GM23248 (cell line): ENCODE results near the gene RBMS3. TPM values are rescaled to one million over a fixed set of nuclear protein-coding genes. Genes with fewer than 3 reads are reported as not detected.

ENCODE experiments used
- DNase-seq: peaks from one replicate; pipeline ENCODE4 v3.0.0-alpha.2; 2015
- H2AFZ ChIP-seq: fragments of 200-600 bp; sonication (generic); 2 replicates; pipeline ENCODE4 v1.6.1; 2016; ENCODE audit warnings: antibody characterized with exemption
- H3F3A ChIP-seq: fragments of 200-600 bp; sonication (generic); 2 replicates; pipeline ENCODE4 v1.6.1; 2016; ENCODE audit warnings: mild to moderate bottlenecking, antibody characterized with exemption, mixed run types; ENCODE audit not compliant: insufficient read depth
- H3K27ac ChIP-seq: fragments of 200-600 bp; sonication (generic); 2 replicates; pipeline ENCODE4 v1.5.1; 2016; ENCODE audit warnings: mild to moderate bottlenecking
- H3K27me3 ChIP-seq: fragments of 200-600 bp; sonication (generic); replicated peaks from 2 replicates; pipeline ENCODE4 v1.6.1; 2016; ENCODE audit warnings: mild to moderate bottlenecking; ENCODE audit not compliant: insufficient read depth
- H3K36me3 ChIP-seq: fragments of 200-600 bp; sonication (generic); 2 replicates; pipeline ENCODE4 v1.6.1; 2016; ENCODE audit warnings: low read depth, mild to moderate bottlenecking
- H3K4me1 ChIP-seq: fragments of 200-600 bp; sonication (generic); 2 replicates; pipeline ENCODE4 v1.6.1; 2016; ENCODE audit warnings: mild to moderate bottlenecking; ENCODE audit not compliant: insufficient read depth
- H3K4me2 ChIP-seq: fragments of 200-600 bp; sonication (generic); one replicate; pipeline ENCODE4 v1.6.1; 2016; ENCODE audit warnings: mild to moderate bottlenecking; ENCODE audit not compliant: unreplicated experiment
- H3K4me3 ChIP-seq: fragments of 200-600 bp; sonication (generic); 2 replicates; pipeline ENCODE4 v1.5.1; 2016; ENCODE audit warnings: mild to moderate bottlenecking
- H3K79me2 ChIP-seq: fragments of 200-600 bp; sonication (generic); 2 replicates; pipeline ENCODE4 v1.6.1; 2016; ENCODE audit warnings: mild to moderate bottlenecking; ENCODE audit not compliant: insufficient read depth
- H3K9ac ChIP-seq: fragments of 200-600 bp; sonication (generic); 2 replicates; pipeline ENCODE4 v1.6.1; 2016; ENCODE audit warnings: mild to moderate bottlenecking
- H3K9me2 ChIP-seq: fragments of 200-600 bp; sonication (generic); 2 replicates; pipeline ENCODE4 v1.6.1; 2016; ENCODE audit warnings: mixed run types, mild to moderate bottlenecking, moderate library complexity; ENCODE audit not compliant: insufficient read depth
- H3K9me3 ChIP-seq: fragments of 200-600 bp; sonication (generic); one replicate; pipeline ENCODE4 v1.6.1; 2017; ENCODE audit warnings: low read depth
- H4K20me1 ChIP-seq: fragments of 200-600 bp; sonication (generic); 2 replicates; pipeline ENCODE4 v1.6.0; 2016; ENCODE audit not compliant: insufficient read depth
- EZH2 ChIP-seq: fragments of 200-600 bp; sonication (generic); IDR thresholded peaks from 2 replicates; pipeline ENCODE4 v1.6.1; 2018; ENCODE audit warnings: antibody characterized with exemption, mild to moderate bottlenecking; ENCODE audit not compliant: insufficient read depth, poor library complexity, severe bottlenecking
- EZH2phosphoT487 ChIP-seq: fragments of 200-600 bp; sonication (generic); IDR thresholded peaks from 2 replicates; pipeline ENCODE4 v1.6.1; 2018; ENCODE audit warnings: antibody characterized with exemption, moderate library complexity, mild to moderate bottlenecking, low read depth; ENCODE audit not compliant: insufficient read depth
- WGBS, 2 experiments: methylation state at CpG; one replicate each; pipeline ENCODE4 v1.1.6; 2015 to 2017; ENCODE audit warnings: low lambda C conversion rate in 2 of 2, low coverage in 1 of 2; ENCODE audit errors: missing lambda C conversion rate in 2 of 2; 5-methylcytosine and 5-hydroxymethylcytosine counted together
- in situ Hi-C: fragments of 300-500 bp; cut with MboI; formaldehyde crosslinking; loops from 2 replicates; pipeline ENCODE4 v1.15.0; 2020
- polyA plus RNA-seq: library from polyadenylated mRNA; unstranded; fragments of >200 nt; fragmentation: Nextera tagmentation; extraction: Ambion mirVana; gene quantifications from 2 replicates; pipeline ENCODE4 v1.2.1, GENCODE V29; 2016
- total RNA-seq: library from RNA; depleted of rRNA; stranded (reverse); fragments of >200 nt; shearing (Covaris generic); gene quantifications from 2 replicates; pipeline ENCODE4 v1.2.3, GENCODE V29; 2014

Gene RBMS3
- total and polyA plus RNA-seq, 2 experiments from 2014 or later = 40.0 to 94.3 TPM

DNA sequence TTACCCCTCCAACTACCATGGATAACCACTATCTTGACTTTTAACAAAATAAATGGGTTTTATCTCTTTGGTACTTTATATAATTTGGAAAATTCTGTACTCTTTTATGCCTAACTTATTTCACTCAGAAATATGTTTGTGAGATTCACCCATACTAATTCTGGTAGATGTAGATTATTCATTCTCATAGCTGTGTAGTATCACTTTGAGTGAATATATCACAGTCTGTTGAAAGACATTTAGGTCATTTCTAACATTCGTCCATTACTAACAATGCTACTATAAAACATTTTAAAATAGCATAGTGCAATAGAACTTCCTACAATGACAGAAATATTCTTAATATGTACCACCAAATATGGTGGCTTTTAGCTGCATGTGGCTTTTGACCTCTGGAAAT is 542.4 kb downstream of the RBMS3 start:
- H2AFZ ChIP-seq = no peak overlapping the region
- no peaks in the 10 kb centered on the region for H3K36me3 ChIP-seq
- DNase-seq = no peak
- H3K9ac ChIP-seq = no peak overlapping the region
- no peaks in the 10 kb centered on the region for H3K27me3 ChIP-seq
- H3K79me2 ChIP-seq = 0 out of 2 replicates have a peak, but pooled peaks cover 8% of the 10 kb centered on the region
- H3K4me3 ChIP-seq = no peak overlapping the region
- H4K20me1 ChIP-seq = no peaks in the 10 kb centered on the region
- H3K9me3 ChIP-seq = no peaks in the 10 kb centered on the region
- 89 to 96% methylated on average over 1 of the region's 1 CpG for WGBS, 2 experiments
- peaks cover 25% of the 10 kb centered on the region for H3K4me1 ChIP-seq
- peaks cover 26% of the 10 kb centered on the region for H3F3A ChIP-seq
- H3K27ac ChIP-seq = no peak overlapping the region
- no peak for TF ChIP-seq EZH2phosphoT487
- TF ChIP-seq EZH2 = no peak
- no peaks in the 10 kb centered on the region for H3K9me2 ChIP-seq
- H3K4me2 ChIP-seq = no peak overlapping the region
- in situ Hi-C loops = no loop called here

DNA sequence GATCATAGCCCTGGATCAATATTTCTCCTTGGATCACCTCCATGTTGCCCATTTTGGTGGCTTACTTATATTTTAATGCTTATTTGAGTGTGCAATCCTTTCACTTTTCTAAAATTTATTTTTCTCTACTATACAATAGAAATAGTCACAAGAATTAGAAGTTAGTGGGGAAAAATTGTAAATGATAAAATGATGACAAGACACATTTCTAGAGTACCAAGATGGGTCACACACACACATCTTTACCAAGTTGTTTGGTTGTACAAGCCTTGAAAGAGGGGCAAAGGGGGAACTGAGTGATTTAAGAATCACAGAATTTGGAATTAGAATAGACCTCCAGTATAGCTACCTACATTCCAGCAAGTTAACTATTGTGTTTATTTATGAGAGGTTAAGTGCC is 545.8 kb downstream of the RBMS3 start:
- no peak overlapping the region for H2AFZ ChIP-seq
- H3K9me2 ChIP-seq = no peaks in the 10 kb centered on the region
- H3K79me2 ChIP-seq = 0 out of 2 replicates have a peak, but pooled peaks cover 11% of the 10 kb centered on the region
- H3K4me1 ChIP-seq = peaks cover 19% of the 10 kb centered on the region
- TF ChIP-seq EZH2phosphoT487 (no peak), EZH2 (no peak)
- no peaks in the 10 kb centered on the region for H3K9me3 ChIP-seq
- no peak overlapping the region for H3K27ac ChIP-seq
- no peak overlapping the region for H3K4me3 ChIP-seq
- no peak for DNase-seq
- H3K9ac ChIP-seq = no peak overlapping the region
- H4K20me1 ChIP-seq = no peaks in the 10 kb centered on the region
- in situ Hi-C loops = no loop called here
- peaks cover 20% of the 10 kb centered on the region for H3F3A ChIP-seq
- no peaks in the 10 kb centered on the region for H3K27me3 ChIP-seq
- H3K36me3 ChIP-seq = no peaks in the 10 kb centered on the region
- no peak overlapping the region for H3K4me2 ChIP-seq

DNA sequence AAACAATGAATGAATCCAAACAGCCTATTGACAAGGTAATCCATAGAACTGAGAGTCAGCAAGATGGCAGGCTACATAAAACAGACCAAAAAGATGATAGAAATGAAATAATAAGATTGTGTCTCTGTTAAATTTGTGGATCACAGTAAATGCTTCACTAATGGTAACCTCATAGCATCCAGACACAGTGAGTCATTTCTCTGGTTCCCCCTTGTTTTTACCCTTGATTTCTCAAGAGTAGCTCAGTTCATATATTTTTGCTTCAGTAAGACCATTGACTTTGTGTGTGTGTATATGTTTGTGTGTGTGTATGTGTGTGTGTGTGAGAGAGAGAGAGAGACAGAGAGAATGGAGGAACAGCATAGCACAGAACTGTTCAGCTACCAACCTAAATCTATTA is 546.9 kb downstream of the RBMS3 start:
- peak; percentile 26 for DNase-seq
- Histone ChIP-seq H3K9me2 (no peaks in the 10 kb centered on the region), H3K4me3 (no peak overlapping the region), H3K36me3 (no peaks in the 10 kb centered on the region), H3K27me3 (no peaks in the 10 kb centered on the region), H4K20me1 (no peaks in the 10 kb centered on the region), H3K27ac (no peak overlapping the region), H3K9ac (no peak overlapping the region), H3K4me2 (no peak overlapping the region), H3K9me3 (no peaks in the 10 kb centered on the region), H3K4me1 (peaks cover 9% of the 10 kb centered on the region), H2AFZ (no peak overlapping the region), H3F3A (peaks cover 9% of the 10 kb centered on the region; the same call in 1 of the 2 replicates), H3K79me2 (0 out of 2 replicates have a peak, but pooled peaks cover 11% of the 10 kb centered on the region)
- in situ Hi-C loops = no loop called here
- TF ChIP-seq EZH2phosphoT487 = no peak
- no peak for TF ChIP-seq EZH2

DNA sequence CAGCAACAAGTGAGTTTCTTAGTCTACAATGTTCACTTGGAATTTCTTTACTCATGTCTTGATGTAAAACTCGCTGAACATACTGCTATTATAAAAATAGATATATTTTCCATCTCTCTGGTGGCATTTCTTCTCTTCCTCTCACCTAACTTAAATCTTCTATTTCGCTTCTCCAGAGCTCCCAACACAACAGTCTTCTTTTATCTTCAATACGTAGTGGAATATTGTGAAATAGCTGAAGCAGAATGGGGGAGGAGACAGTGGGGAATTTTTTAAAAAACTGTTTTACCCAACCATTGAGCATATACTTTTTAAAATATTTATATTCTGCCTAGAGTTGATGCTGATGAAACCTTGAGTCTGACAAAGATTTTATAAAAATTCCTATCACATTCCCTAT is 548.5 kb downstream of the RBMS3 start:
- WGBS, 2 experiments = 91 to 94% methylated on average over 3 of the region's 3 CpGs
- TF ChIP-seq EZH2phosphoT487 = no peak
- TF ChIP-seq EZH2 = no peak
- Histone ChIP-seq H3K27ac (no peak overlapping the region), H4K20me1 (no peaks in the 10 kb centered on the region), H3K4me2 (no peak overlapping the region), H3F3A (no peaks in the 10 kb centered on the region), H3K27me3 (no peaks in the 10 kb centered on the region), H3K9me3 (no peaks in the 10 kb centered on the region), H3K9me2 (no peaks in the 10 kb centered on the region; the same call in 1 of the 2 replicates), H3K36me3 (no peaks in the 10 kb centered on the region), H2AFZ (no peak overlapping the region), H3K4me1 (no peaks in the 10 kb centered on the region), H3K4me3 (no peak overlapping the region), H3K9ac (no peak overlapping the region), H3K79me2 (0 out of 2 replicates have a peak, but pooled peaks cover 3% of the 10 kb centered on the region)
- DNase-seq = no peak
- in situ Hi-C loops = no loop called here

DNA sequence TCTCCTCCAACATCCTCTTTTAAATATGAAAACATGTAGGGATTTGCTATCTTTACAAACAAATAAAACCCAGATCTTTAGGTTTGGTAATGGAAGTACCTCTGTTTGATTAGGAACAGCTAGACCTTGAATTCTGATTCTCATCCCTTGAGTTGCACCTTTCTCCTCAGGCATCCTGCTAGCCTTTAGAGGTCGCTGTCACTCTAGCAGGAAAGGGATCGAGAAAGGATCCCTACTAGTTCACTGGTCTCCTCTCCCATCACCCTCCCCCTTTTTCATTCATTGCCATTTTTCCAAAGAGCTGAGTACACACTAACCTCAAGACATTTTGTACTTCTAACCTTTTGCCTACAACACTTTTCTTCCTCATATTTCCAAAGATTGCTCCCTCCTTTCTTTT is 569.8 kb downstream of the RBMS3 start:
- no peak overlapping the region for H3K9ac ChIP-seq
- peaks cover 6% of the 10 kb centered on the region; the same call in 1 of the 2 replicates for H3K36me3 ChIP-seq
- H3K4me2 ChIP-seq = no peak overlapping the region
- 24 to 31% methylated on average over 2 of the region's 2 CpGs for WGBS, 2 experiments
- no peaks in the 10 kb centered on the region for H3K9me2 ChIP-seq
- H3K4me1 ChIP-seq = no peaks in the 10 kb centered on the region
- H3K27me3 ChIP-seq = no peaks in the 10 kb centered on the region
- DNase-seq = no peak
- H4K20me1 ChIP-seq = no peaks in the 10 kb centered on the region
- no peak overlapping the region for H3K4me3 ChIP-seq
- no peaks in the 10 kb centered on the region for H3F3A ChIP-seq
- H3K27ac ChIP-seq = no peak overlapping the region
- H3K79me2 ChIP-seq = no peaks in the 10 kb centered on the region
- in situ Hi-C loops = no loop called here
- no peak overlapping the region for H2AFZ ChIP-seq
- H3K9me3 ChIP-seq = no peaks in the 10 kb centered on the region
- TF ChIP-seq EZH2 (no peak), EZH2phosphoT487 (no peak)
